HepG2 (cell line): Measurements from ENCODE around the gene MORC4. TPM values are rescaled to one million over a fixed set of nuclear protein-coding genes. Genes with fewer than 3 reads are reported as not detected.

ENCODE experiments used
- CCAR2 ChIP-seq: fragments of 200-400 bp; formaldehyde crosslinking; optimal IDR thresholded peaks from 2 replicates; pipeline ENCODE3; 2018; ENCODE audit warnings: low read depth, mild to moderate bottlenecking, low read length, moderate library complexity
- EHMT2 ChIP-seq: fragments of 200-600 bp; sonication (generic); IDR thresholded peaks from 2 replicates; pipeline ENCODE4 v1.7.0; 2017; ENCODE audit warnings: antibody characterized with exemption, low read depth, low read length, borderline replicate concordance
- FOXM1 ChIP-seq: sonication (generic); formaldehyde crosslinking; IDR thresholded peaks from 2 replicates; pipeline ENCODE4 v1.5.0; 2020; ENCODE audit warnings: missing genetic modification reagents
- NFAT5 ChIP-seq: sonication (generic); formaldehyde crosslinking; IDR thresholded peaks from 2 replicates; pipeline ENCODE4 v1.4.0; 2020; ENCODE audit warnings: missing genetic modification reagents
- PHF21A ChIP-seq: sonication (generic); formaldehyde crosslinking; IDR thresholded peaks from 2 replicates; pipeline ENCODE4 v1.5.0; 2020; ENCODE audit warnings: mild to moderate bottlenecking, missing genetic modification reagents
- REST ChIP-seq, 2 experiments: IDR thresholded peaks; 2 replicates each; pipeline ENCODE4 v1.6.1; 2011 to 2012; ENCODE audit warnings: low read length in 2 of 2, borderline replicate concordance in 1 of 2, low read depth in 1 of 2, mild to moderate bottlenecking in 1 of 2, moderate library complexity in 1 of 2
- TOE1 ChIP-seq: sonication (generic); formaldehyde crosslinking; IDR thresholded peaks from 2 replicates; pipeline ENCODE4 v1.4.0; 2020; ENCODE audit warnings: mild to moderate bottlenecking, missing genetic modification reagents
- ZBTB10 ChIP-seq: sonication (generic); formaldehyde crosslinking; IDR thresholded peaks from 2 replicates; pipeline ENCODE4 v1.4.0; 2020; ENCODE audit warnings: missing genetic modification reagents, borderline replicate concordance
- ZBTB43 ChIP-seq: sonication (generic); formaldehyde crosslinking; conservative IDR thresholded peaks from 2 replicates; pipeline ENCODE4 v1.4.0; 2020; ENCODE audit warnings: missing genetic modification reagents
- ZHX1 ChIP-seq: sonication (generic); formaldehyde crosslinking; IDR thresholded peaks from 2 replicates; pipeline ENCODE4 v1.8.1; 2022; ENCODE audit warnings: low read depth, mild to moderate bottlenecking, missing genetic modification reagents
- ZNF275 ChIP-seq: sonication (generic); formaldehyde crosslinking; IDR thresholded peaks from 2 replicates; pipeline ENCODE4 v1.8.0; 2022; ENCODE audit warnings: missing genetic modification reagents, mild to moderate bottlenecking, inconsistent platforms, borderline replicate concordance
- polyA plus RNA-seq, 8 experiments: library from polyadenylated mRNA; depleted of rRNA in 3 of 8; stranded (reverse) in 7 of 8; unstranded in 1 of 8; fragments of >200 nt; fragmentation: Illumina TruSeq in 4 of 8; extraction: Trizol in 4 of 8; gene quantifications; 2 replicates each; pipeline versions ENCODE4 v1.2.1 to v1.2.3, GENCODE V29; 2011 to 2016; ENCODE audit warnings: low read depth in 4 of 8, missing spikeins in 1 of 8, mixed read lengths in 1 of 8; ENCODE audit not compliant: insufficient read depth in 1 of 8
- total RNA-seq, 5 experiments: library from RNA; depleted of rRNA; stranded (reverse); fragments of >200 nt; fragmentation: Illumina TruSeq; extraction: Trizol; gene quantifications; 2 replicates each; pipeline ENCODE4 v1.2.3, GENCODE V29; 2016; ENCODE audit warnings: low read depth in 1 of 5

The MORC4 gene
- total and polyA plus RNA-seq, 2 of the 13 experiments (the other 11 are each of a cell fraction or from before 2014, with no cell fraction given) = 7.3 to 17.6 TPM

GRCh38 chrX:106902684-106903083 is 97.3 kb downstream of the MORC4 start (continued):
- TF ChIP-seq FOXM1 (CRISPR knock-in tag) (no peak), ZBTB43 (CRISPR knock-in tag) (no peak), CCAR2 (no peak), ZBTB10 (no peak), REST (IDR thresholded peaks at IDR 0.05; ENCODE audit: borderline replicate concordance in 1 of 2, low read depth in 1 of 2, low read length in 2 of 2) (no peak), ZHX1 (no peak), NFAT5 (no peak), PHF21A (no peak), EHMT2 (0 out of 2 replicates have a peak, but pooled peaks have one; percentile 15), TOE1 (CRISPR knock-in tag) (no peak), ZNF275 (no peak)
